NCI-H446 (cell line): ENCODE measurements around the gene CNTNAP2.
"Not testable (repeated sequence)": the region's sequence is repeated elsewhere in the genome, so short reads cannot be mapped to it uniquely, and the experiment has no call there.

Experiments used
- DNase-seq, 2 experiments: peaks; one replicate each; lab custom pipeline; 2025; lab: John Stamatoyannopoulos, UW

The CNTNAP2 gene

GRCh38 chr7:147765301-147765700 is 1648.7 kb downstream of the CNTNAP2 start:
- DNase-seq: no peak

DNA sequence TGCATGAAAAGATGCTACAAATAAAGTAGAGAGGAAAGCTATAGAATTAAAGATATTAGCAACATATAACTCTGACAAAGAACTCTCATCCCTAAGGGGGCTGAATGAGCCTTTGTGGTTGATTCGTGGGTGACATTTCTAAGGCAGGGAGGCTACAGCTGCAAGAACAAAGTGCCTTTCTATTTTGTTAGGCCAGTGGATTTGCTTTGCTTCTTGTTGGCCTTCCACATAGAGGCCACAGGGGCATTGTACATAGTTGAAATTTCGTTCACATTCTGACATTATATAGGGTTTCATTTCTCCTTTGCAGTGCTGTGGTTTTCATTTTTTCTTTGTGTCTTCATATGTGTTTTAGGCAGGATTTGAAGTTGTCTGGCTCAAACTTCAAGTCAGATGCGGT is 1654.7 kb downstream of the CNTNAP2 start:
- DNase-seq: no peak

DNA sequence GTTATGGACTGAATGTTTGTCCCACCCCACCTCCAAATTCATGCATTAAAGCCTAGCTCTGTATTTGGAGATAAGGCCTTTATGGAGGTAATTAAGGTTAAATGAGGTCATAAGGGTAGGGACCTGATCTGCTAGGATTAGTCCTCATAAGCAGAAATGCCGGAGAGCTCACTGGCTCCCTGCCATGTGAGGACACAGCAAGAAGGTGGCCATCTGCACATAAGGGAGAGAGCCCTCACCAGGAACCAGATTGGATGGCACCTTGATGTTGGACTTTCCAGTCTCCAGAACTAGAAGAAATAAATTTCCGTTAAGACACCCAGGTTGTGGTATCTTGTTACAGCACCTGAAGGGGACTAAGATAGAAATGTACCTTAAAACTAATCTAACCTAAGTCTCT is 1657.9 kb downstream of the CNTNAP2 start:
- DNase-seq: no peak

DNA sequence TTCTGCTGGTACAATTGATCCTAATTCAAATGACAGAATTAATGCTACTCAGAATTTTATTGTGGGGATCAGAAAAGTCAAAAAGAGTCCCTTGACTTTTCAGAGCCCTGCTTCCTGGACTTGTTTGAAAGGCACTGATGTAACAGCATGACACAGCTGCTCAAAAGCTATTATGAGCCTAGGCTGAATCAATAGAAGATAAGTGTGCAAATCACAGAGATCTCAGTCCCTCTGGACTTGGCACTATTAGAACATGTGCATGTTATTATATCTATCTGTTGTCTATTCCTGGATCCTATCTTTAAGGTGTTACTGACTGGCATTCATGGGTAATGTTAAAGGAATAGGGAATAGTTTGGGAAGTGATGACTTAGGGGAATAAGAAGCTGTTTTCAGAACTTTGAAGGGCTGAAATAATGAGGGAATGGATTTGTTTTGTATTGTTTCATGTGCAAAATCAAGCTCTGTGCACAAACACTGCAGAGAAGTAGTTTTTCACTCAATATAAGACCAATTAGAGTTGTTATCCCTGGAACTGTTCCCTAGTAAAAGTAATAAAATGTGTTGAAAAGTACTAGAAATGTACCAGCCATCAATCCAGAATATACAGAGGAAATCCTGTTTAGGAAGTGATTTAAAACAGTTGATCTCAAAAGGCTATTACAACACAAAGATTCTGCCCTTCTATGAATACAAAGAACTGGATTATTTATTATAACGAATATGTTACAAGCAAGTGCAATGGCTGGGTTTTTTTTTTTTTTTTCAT is 1659.1 kb downstream of the CNTNAP2 start:
- DNase-seq: no peak

DNA sequence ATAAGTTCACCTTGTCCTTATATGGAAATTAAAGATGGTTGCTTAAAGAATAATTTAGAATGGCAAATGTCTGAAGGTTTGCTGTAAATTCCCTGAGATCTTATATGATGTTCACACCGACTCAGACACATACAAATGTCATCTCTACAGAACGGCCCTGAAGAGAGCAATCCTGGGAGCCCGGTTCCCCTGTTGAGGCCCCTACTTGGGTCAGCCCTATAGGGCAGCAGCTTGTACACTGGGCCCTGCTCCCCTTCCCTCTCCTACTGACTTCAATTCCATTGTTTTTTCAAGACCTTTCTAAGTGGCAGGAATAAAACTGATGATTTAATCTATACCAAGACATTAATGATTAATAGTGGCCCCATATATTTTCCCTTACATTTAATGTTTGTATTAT is 1660.7 kb downstream of the CNTNAP2 start:
- DNase-seq: no peak

- DNase-seq: no peak
Observed at GRCh38 chr7:147779949-147780348, 1663.3 kb downstream of the CNTNAP2 start.

GRCh38 chr7:147796581-147796980 is 1680.0 kb downstream of the CNTNAP2 start:
- no peak for DNase-seq

DNA sequence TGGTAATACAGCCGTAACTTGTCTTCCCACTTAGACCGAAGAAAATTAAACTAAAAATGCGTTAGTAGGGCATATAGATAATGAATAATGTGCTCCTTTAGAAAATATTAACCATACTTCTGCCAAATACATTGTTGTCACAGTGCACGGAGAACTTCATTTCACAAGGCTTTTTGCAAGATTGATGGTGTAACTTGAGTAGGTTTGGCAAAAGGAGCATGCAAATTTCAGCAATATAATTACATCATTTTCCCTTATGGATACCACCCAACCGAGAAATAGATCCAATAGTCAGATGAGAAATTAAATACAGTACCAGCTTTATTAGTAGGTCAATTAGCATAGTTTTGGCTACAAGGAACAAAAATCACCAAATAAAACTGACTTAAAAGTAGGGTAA is 1681.4 kb downstream of the CNTNAP2 start:
- DNase-seq: peak in 1 of 2 experiments; percentile 35

- DNase-seq: not testable (repeated sequence)
Observed at GRCh38 chr7:147801762-147802161, 1685.2 kb downstream of the CNTNAP2 start.

DNA sequence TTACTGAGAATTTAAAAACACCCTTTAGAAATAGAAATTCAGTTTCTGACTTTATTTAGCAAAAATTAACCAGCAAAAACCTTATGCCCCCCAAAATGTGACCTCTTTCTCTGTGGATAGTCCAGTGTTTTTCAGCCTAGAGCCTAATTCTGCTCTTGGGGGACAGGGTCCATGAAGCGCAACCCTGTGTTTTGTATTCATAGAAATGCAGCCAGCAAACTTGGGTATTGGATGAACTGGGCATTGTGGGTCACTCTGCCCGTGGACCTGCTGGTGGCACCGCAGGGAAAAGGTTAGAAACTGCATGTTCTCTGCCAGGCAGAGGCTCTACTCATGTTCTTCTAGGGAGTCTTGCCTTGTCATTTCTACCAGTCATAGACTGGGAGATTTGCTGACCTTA is 1686.5 kb downstream of the CNTNAP2 start:
- DNase-seq: no peak

GRCh38 chr7:147803606-147804005 is 1687.0 kb downstream of the CNTNAP2 start:
- DNase-seq: peak; percentile 65 to 71

DNA sequence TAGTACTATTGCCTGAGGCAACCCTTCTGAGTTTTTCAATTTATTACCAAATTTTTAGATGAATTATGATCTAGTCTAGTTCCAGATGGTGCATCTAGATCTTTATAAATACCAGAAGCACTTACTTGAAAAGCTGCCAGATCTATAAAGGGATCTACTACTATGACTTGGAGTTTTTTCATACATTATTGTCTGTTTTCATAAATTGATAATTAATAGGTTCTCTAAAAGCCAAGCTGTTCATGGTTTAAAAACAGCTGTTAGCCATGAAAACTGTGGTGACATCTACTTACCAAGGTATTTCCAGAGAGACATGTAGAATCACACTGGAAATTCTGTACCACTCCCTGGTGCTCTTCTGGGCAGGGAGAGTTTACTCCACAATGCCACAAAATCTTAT is 1687.4 kb downstream of the CNTNAP2 start:
- peak; percentile 36 to 66 for DNase-seq

GRCh38 chr7:147805996-147806576 is 1689.5 kb downstream of the CNTNAP2 start:
- no peak for DNase-seq

DNA sequence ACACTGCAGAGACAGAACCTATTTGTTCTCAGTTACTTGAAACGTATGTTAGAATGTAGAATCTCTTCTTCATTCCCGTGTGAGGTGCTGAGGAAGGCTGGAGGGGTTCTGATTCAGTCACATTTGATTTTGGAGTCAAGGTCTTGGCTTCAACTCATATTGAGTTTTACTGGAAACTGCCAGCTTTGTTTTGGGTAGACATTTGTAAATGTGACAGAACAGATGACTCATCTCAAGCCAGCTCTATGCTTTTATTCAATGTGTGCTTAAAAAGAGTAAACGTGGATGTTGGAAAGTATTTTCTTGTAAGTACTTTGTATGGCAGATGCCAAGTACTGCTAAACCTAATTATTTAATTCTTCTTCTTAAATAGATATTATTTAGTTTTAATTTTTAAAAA is 1693.2 kb downstream of the CNTNAP2 start:
- DNase-seq: peak in 1 of 2 experiments; percentile 36

GRCh38 chr7:147810269-147810668 is 1693.7 kb downstream of the CNTNAP2 start:
- DNase-seq: no peak

DNA sequence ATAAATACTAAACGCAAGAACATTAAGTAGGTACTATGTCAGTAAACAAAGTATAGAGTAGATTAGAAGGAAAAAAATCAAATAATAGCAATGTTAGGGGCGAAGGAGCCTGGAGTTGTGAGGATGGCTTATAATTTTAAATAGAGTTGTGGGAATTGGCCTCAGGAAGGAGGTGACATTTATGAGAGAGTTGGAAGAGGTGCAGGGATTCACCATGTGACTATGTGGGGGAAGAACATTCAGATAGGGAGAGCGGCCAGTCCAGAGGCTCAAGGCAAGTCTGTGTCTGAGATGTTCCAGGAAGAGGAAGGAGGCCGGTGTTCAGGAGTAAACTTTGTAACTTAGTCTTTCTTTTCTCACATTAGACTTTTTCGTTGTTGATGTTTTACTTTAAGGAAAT is 1695.3 kb downstream of the CNTNAP2 start:
- no peak for DNase-seq

GRCh38 chr7:147813316-147813715 is 1696.7 kb downstream of the CNTNAP2 start:
- DNase-seq: no peak

- no peak for DNase-seq
Observed at GRCh38 chr7:147818317-147818716, 1701.7 kb downstream of the CNTNAP2 start.

- DNase-seq: no peak
Observed at GRCh38 chr7:147824671-147825070, 1708.1 kb downstream of the CNTNAP2 start.

DNA sequence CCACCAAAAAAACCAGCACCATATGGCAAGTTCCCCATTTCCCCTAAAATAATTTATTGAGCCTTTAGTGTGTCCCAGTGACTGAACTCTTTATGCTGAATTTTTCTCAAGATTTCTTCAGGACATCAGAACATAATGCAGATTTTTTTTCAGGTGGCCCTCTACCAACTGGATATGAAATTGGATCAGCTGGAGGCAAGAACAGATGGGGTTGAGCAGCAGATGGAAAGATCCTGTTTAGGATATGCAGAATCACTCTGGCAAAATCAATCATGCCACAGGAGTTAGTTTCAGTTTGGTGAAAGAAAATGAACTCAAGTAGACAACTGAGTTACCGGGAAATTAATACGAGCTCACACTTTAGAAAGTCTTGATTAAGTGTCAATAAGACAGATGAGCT is 1712.4 kb downstream of the CNTNAP2 start:
- DNase-seq: peak in 1 of 2 experiments; percentile 58

DNA sequence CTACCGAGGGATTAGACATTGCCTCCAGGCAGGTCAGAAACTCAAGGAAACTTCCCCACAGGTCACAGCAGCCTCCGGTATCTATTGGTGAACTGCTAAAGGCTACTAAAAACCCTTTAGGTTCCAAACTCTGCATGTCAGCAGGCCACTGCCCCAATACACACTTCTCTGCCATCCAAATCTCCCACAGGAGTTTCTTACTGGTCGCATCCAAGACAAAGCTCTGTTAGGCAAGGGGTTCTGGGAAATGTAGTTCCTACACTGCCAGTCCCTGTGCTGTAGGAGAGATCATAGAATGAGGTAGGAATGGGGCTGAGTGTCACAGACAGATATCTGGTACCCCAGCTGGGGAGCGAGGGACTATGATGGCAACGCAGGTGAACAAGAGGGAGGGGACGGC is 1717.0 kb downstream of the CNTNAP2 start:
- DNase-seq: no peak

GRCh38 chr7:147833970-147834369 is 1717.4 kb downstream of the CNTNAP2 start:
- no peak for DNase-seq

GRCh38 chr7:147852833-147853232 is 1736.2 kb downstream of the CNTNAP2 start:
- no peak for DNase-seq
